Mucosa of gallbladder (tissue), 1 donor: ENCODE measurements around the gene MAD1L1. TPM values are rescaled to one million over a fixed set of nuclear protein-coding genes. Genes with fewer than 3 reads are reported as not detected.

Source experiments
- DNase-seq: peaks from one replicate; pipeline ENCODE4 v3.0.0-alpha.2; 2020; ENCODE audit warnings: low spot score
- total RNA-seq: library from RNA; stranded (reverse); gene quantifications from one replicate; pipeline ENCODE4 v1.2.1, GENCODE V29; 2021
- donor health status: DM: no; HTN: no; CAD: no.

MAD1L1 gene
- total RNA-seq, 1 donor from 2014 or later, result 50.5 TPM

GRCh38 chr7:1855725-1856160 lies 377.0 kb downstream of the MAD1L1 start:
- DNase-seq, result no peak

GRCh38 chr7:1854866-1855724 lies 377.6 kb downstream of the MAD1L1 start:
- no peak for DNase-seq

- no peak for DNase-seq
These were observed 378.5 kb downstream of the MAD1L1 start for GRCh38 chr7:1853986-1854865.

GRCh38 chr7:1853431-1853985 lies 379.2 kb downstream of the MAD1L1 start:
- no peak for DNase-seq

GRCh38 chr7:1852517-1853430 lies 380.0 kb downstream of the MAD1L1 start:
- DNase-seq, result no peak

GRCh38 chr7:1851721-1852516 lies 380.8 kb downstream of the MAD1L1 start:
- DNase-seq, result no peak

GRCh38 chr7:1850976-1851571 lies 381.7 kb downstream of the MAD1L1 start:
- no peak for DNase-seq

- no peak for DNase-seq
These were observed 382.4 kb downstream of the MAD1L1 start for GRCh38 chr7:1850111-1850975.

- no peak for DNase-seq
These were observed 383.2 kb downstream of the MAD1L1 start for GRCh38 chr7:1849351-1850041.

- no peak for DNase-seq
These were observed 383.8 kb downstream of the MAD1L1 start for GRCh38 chr7:1848911-1849311.

GRCh38 chr7:1848013-1848640 lies 384.6 kb downstream of the MAD1L1 start:
- no peak for DNase-seq

GRCh38 chr7:1847260-1848001 lies 385.3 kb downstream of the MAD1L1 start:
- no peak for DNase-seq

- DNase-seq, result no peak
These were observed 386.2 kb downstream of the MAD1L1 start for GRCh38 chr7:1846331-1847065.

- no peak for DNase-seq
These were observed 387.0 kb downstream of the MAD1L1 start for GRCh38 chr7:1845536-1846311.

- DNase-seq, result no peak
These were observed 387.8 kb downstream of the MAD1L1 start for GRCh38 chr7:1844951-1845390.
